Endodermal cell (in vitro differentiated cells): ENCODE measurements around the gene KCTD6. TPM values are rescaled to one million over a fixed set of nuclear protein-coding genes. Genes with fewer than 3 reads are reported as not detected.

Experiments used
- DNase-seq: peaks from one replicate; pipeline ENCODE4 v3.0.0-alpha.2; 2017
- H3K27ac ChIP-seq: 2 replicates; pipeline ENCODE4 v1.5.1; 2013; ENCODE audit warnings: mild to moderate bottlenecking, low read depth, low read length, moderate library complexity
- H3K27me3 ChIP-seq: 2 replicates; pipeline ENCODE4 v1.6.1; 2013; ENCODE audit warnings: mild to moderate bottlenecking, low read length, moderate library complexity; ENCODE audit not compliant: insufficient read depth, control insufficient read depth, poor library complexity, severe bottlenecking
- H3K36me3 ChIP-seq: 2 replicates; pipeline ENCODE4 v1.7.0; 2013; ENCODE audit warnings: mild to moderate bottlenecking, low read length, moderate library complexity; ENCODE audit not compliant: control insufficient read depth, insufficient read depth
- H3K4me1 ChIP-seq: one replicate; pipeline ENCODE4 v1.7.0; 2013; ENCODE audit warnings: low read length; ENCODE audit not compliant: control insufficient read depth, insufficient read depth
- H3K4me3 ChIP-seq: 2 replicates; pipeline ENCODE4 v1.5.1; 2013; ENCODE audit warnings: mild to moderate bottlenecking, low read length, moderate library complexity
- H3K9ac ChIP-seq: 2 replicates; pipeline ENCODE4 v1.6.1; 2013; ENCODE audit warnings: mild to moderate bottlenecking, low read length, moderate library complexity; ENCODE audit not compliant: poor library complexity, severe bottlenecking; ENCODE audit errors: extremely low read depth
- H3K9me3 ChIP-seq: 2 replicates; pipeline ENCODE4 v1.6.1; 2013; ENCODE audit warnings: mild to moderate bottlenecking, low read length, moderate library complexity; ENCODE audit not compliant: control insufficient read depth
- H3K27ac Mint-ChIP-seq: 2 replicates; pipeline ENCODE4 v1.8.0; 2020; ENCODE audit warnings: mixed read lengths
- H3K27me3 Mint-ChIP-seq: 2 replicates; pipeline ENCODE4 v1.8.0; 2021; ENCODE audit warnings: mild to moderate bottlenecking, mixed read lengths; ENCODE audit not compliant: insufficient read depth
- H3K36me3 Mint-ChIP-seq: 2 replicates; pipeline ENCODE4 v1.8.0; 2020; ENCODE audit warnings: low read depth, mixed read lengths
- H3K4me1 Mint-ChIP-seq: 2 replicates; pipeline ENCODE4 v1.8.0; 2020; ENCODE audit warnings: mixed read lengths
- H3K4me3 Mint-ChIP-seq: 2 replicates; pipeline ENCODE4 v1.8.0; 2020; ENCODE audit warnings: mild to moderate bottlenecking, moderate library complexity, mixed read lengths
- H3K9me3 Mint-ChIP-seq: 2 replicates; pipeline ENCODE4 v1.8.0; 2020; ENCODE audit warnings: mild to moderate bottlenecking, mixed read lengths
- CTCF ChIP-seq: fragments of 200-600 bp; sonication (generic); conservative IDR thresholded peaks from 2 replicates; pipeline ENCODE4 v1.5.0; 2021; ENCODE audit warnings: antibody characterized with exemption, mild to moderate bottlenecking
- WGBS, 2 experiments: methylation state at CpG; one replicate each; pipeline versions ENCODE4 v1.1.5 to v1.1.7; 2013; ENCODE audit warnings: missing lambda C conversion rate in 2 of 2, mixed read lengths in 1 of 2; ENCODE audit not compliant: insufficient coverage in 1 of 2, insufficient read length in 1 of 2; 5-methylcytosine and 5-hydroxymethylcytosine counted together
- total RNA-seq, 2 donors: library from RNA; stranded (reverse); fragmentation: NEBNext Ultra II Directional in 1 of 2; extraction: Animal tissue kit (Norgen Biotek cat#: 25700) in 1 of 2; gene quantifications; 2 replicates in 1 of 2; 3 replicates in 1 of 2; pipeline ENCODE4 v1.2.1, GENCODE V29; 2021

The KCTD6 gene
- total RNA-seq, 2 donors from 2014 or later: 17.9 to 20.4 TPM

- peak; percentile 30 for TF ChIP-seq CTCF
- no peaks in the 10 kb centered on the region for H3K27me3 ChIP-seq
- H3K27ac Mint-ChIP-seq: no peak overlapping the region
- H3K4me3 Mint-ChIP-seq: no peak overlapping the region
- WGBS, 2 experiments: 83 to 92% methylated on average over 1 to 3 of the region's 3 CpGs
- no peaks in the 10 kb centered on the region for H3K36me3 Mint-ChIP-seq
- H3K27me3 Mint-ChIP-seq: peaks cover 27% of the 10 kb centered on the region
- peaks cover 22% of the 10 kb centered on the region for H3K4me1 Mint-ChIP-seq
- no peak for DNase-seq
- no peak overlapping the region for H3K9ac ChIP-seq
- no peak overlapping the region for H3K27ac ChIP-seq
- no peaks in the 10 kb centered on the region for H3K9me3 Mint-ChIP-seq
- no peaks in the 10 kb centered on the region for H3K9me3 ChIP-seq
- no peaks in the 10 kb centered on the region for H3K36me3 ChIP-seq
- H3K4me1 ChIP-seq: no peaks in the 10 kb centered on the region
- no peak overlapping the region for H3K4me3 ChIP-seq
Observed at GRCh38 chr3:58464866-58465265, 27.0 kb upstream of the KCTD6 start.

GRCh38 chr3:58466899-58467563, 24.9 kb upstream of the KCTD6 start:
- Mint-ChIP-seq H3K27me3 (peaks cover 40% of the 10 kb centered on the region), H3K4me1 (peaks cover 33% of the 10 kb centered on the region), H3K36me3 (no peaks in the 10 kb centered on the region), H3K9me3 (no peaks in the 10 kb centered on the region), H3K27ac (no peak overlapping the region), H3K4me3 (no peak overlapping the region)
- no peaks in the 10 kb centered on the region for H3K9me3 ChIP-seq
- DNase-seq: peak; percentile 58
- H3K27ac ChIP-seq: no peak overlapping the region
- peaks cover 13% of the 10 kb centered on the region for H3K4me1 ChIP-seq
- no peaks in the 10 kb centered on the region for H3K27me3 ChIP-seq
- 91 to 95% methylated on average over 4 of the region's 4 CpGs for WGBS, 2 experiments
- TF ChIP-seq CTCF: no peak
- H3K9ac ChIP-seq: no peak overlapping the region
- no peak overlapping the region for H3K4me3 ChIP-seq
- H3K36me3 ChIP-seq: no peaks in the 10 kb centered on the region

- Histone ChIP-seq H3K9me3 (no peaks in the 10 kb centered on the region), H3K36me3 (no peaks in the 10 kb centered on the region), H3K4me3 (no peak overlapping the region), H3K27me3 (peaks cover 7% of the 10 kb centered on the region), H3K4me1 (peaks cover 18% of the 10 kb centered on the region), H3K27ac (no peak overlapping the region), H3K9ac (no peak overlapping the region)
- Mint-ChIP-seq H3K27ac (no peak overlapping the region), H3K9me3 (no peaks in the 10 kb centered on the region), H3K4me1 (peaks cover 37% of the 10 kb centered on the region), H3K36me3 (no peaks in the 10 kb centered on the region), H3K4me3 (no peak overlapping the region), H3K27me3 (peaks cover 58% of the 10 kb centered on the region)
- TF ChIP-seq CTCF: no peak
- WGBS, 2 experiments: 87% methylated on average over 4 of the region's 4 CpGs; no CpG with 5 or more reads in 1 of the 2 experiments
- no peak for DNase-seq
Observed at GRCh38 chr3:58469096-58469495, 22.8 kb upstream of the KCTD6 start.
